ENCODE data around the gene NHERF2.

NHERF2 gene

GRCh38 chr16:2053897-2054296 is 27.2 kb downstream of the NHERF2 start:
- Histone ChIP-seq H3K79me2 (ENCODE audit: insufficient read depth, low read length) (no peaks in the 10 kb centered on the region), H3K9ac (ENCODE audit: low read depth, low read length, poor library complexity, severe bottlenecking) (no peak overlapping the region), H2AFZ (ENCODE audit: low read length) (no peak overlapping the region), H3K4me1 (ENCODE audit: insufficient read depth, low read length, poor library complexity, severe bottlenecking) (no peaks in the 10 kb centered on the region), H4K20me1 (ENCODE audit: insufficient read depth, low read length, poor library complexity, severe bottlenecking) (no peaks in the 10 kb centered on the region), H3K9me3 (ENCODE audit: insufficient read depth, low read depth, low read length) (no peaks in the 10 kb centered on the region), H3K27me3 (ENCODE audit: insufficient read depth, low read length, poor library complexity, severe bottlenecking) (no peaks in the 10 kb centered on the region), H3K36me3 (ENCODE audit: insufficient read depth, low read length) (no peaks in the 10 kb centered on the region), H3K4me2 (ENCODE audit: low read depth, low read length, poor library complexity, severe bottlenecking) (no peak overlapping the region), H3K9me2 (replicated peaks; ENCODE audit: low read depth, low read length) (no peaks in the 10 kb centered on the region), H3F3A (ENCODE audit: low read depth) (no peaks in the 10 kb centered on the region), H3K4me3 (ENCODE audit: low read length, poor library complexity, severe bottlenecking) (no peak overlapping the region)
- TF ChIP-seq CTCF (conservative IDR thresholded peaks at IDR 0.05; ENCODE audit: low read length): no peak
- TF ChIP-seq EZH2phosphoT487 (IDR thresholded peaks at IDR 0.05; ENCODE audit: borderline replicate concordance): no peak

GRCh38 chr16:2054543-2055245 is 28.0 kb downstream of the NHERF2 start:
- H3K36me3 ChIP-seq (ENCODE audit: insufficient read depth, low read length): no peaks in the 10 kb centered on the region

GRCh38 chr16:2056077-2056476 is 29.4 kb downstream of the NHERF2 start:
- Histone ChIP-seq H3K4me3 (ENCODE audit: low read length, poor library complexity, severe bottlenecking) (no peak overlapping the region), H3K4me2 (ENCODE audit: low read depth, low read length, poor library complexity, severe bottlenecking) (no peak overlapping the region), H3K27me3 (ENCODE audit: insufficient read depth, low read length, poor library complexity, severe bottlenecking) (no peaks in the 10 kb centered on the region), H3K36me3 (ENCODE audit: insufficient read depth, low read length) (no peaks in the 10 kb centered on the region), H2AFZ (ENCODE audit: low read length) (no peak overlapping the region), H3F3A (ENCODE audit: low read depth) (no peaks in the 10 kb centered on the region), H3K9me2 (replicated peaks; ENCODE audit: low read depth, low read length) (no peaks in the 10 kb centered on the region), H4K20me1 (ENCODE audit: insufficient read depth, low read length, poor library complexity, severe bottlenecking) (no peaks in the 10 kb centered on the region), H3K79me2 (ENCODE audit: insufficient read depth, low read length) (no peaks in the 10 kb centered on the region), H3K9me3 (ENCODE audit: insufficient read depth, low read depth, low read length) (no peaks in the 10 kb centered on the region), H3K4me1 (ENCODE audit: insufficient read depth, low read length, poor library complexity, severe bottlenecking) (no peaks in the 10 kb centered on the region), H3K9ac (ENCODE audit: low read depth, low read length, poor library complexity, severe bottlenecking) (no peak overlapping the region)
- TF ChIP-seq CTCF (conservative IDR thresholded peaks at IDR 0.05; ENCODE audit: low read length): no peak
- TF ChIP-seq EZH2phosphoT487 (IDR thresholded peaks at IDR 0.05; ENCODE audit: borderline replicate concordance): no peak

More at GRCh38 chr16:2054543-2055245, 28.0 kb downstream of the NHERF2 start:
- Histone ChIP-seq H3K4me1 (ENCODE audit: insufficient read depth, low read length, poor library complexity, severe bottlenecking) (no peaks in the 10 kb centered on the region), H2AFZ (ENCODE audit: low read length) (no peak overlapping the region), H3K4me3 (ENCODE audit: low read length, poor library complexity, severe bottlenecking) (no peak overlapping the region), H3K9me3 (ENCODE audit: insufficient read depth, low read depth, low read length) (no peaks in the 10 kb centered on the region), H3K9me2 (replicated peaks; ENCODE audit: low read depth, low read length) (no peaks in the 10 kb centered on the region), H3F3A (ENCODE audit: low read depth) (no peaks in the 10 kb centered on the region), H3K79me2 (ENCODE audit: insufficient read depth, low read length) (no peaks in the 10 kb centered on the region), H4K20me1 (ENCODE audit: insufficient read depth, low read length, poor library complexity, severe bottlenecking) (no peaks in the 10 kb centered on the region), H3K9ac (ENCODE audit: low read depth, low read length, poor library complexity, severe bottlenecking) (no peak overlapping the region), H3K27me3 (ENCODE audit: insufficient read depth, low read length, poor library complexity, severe bottlenecking) (no peaks in the 10 kb centered on the region), H3K4me2 (ENCODE audit: low read depth, low read length, poor library complexity, severe bottlenecking) (no peak overlapping the region)
- TF ChIP-seq CTCF (conservative IDR thresholded peaks at IDR 0.05; ENCODE audit: low read length) (no peak), EZH2phosphoT487 (IDR thresholded peaks at IDR 0.05; ENCODE audit: borderline replicate concordance) (no peak)

All from Loucy (cell line).